T-helper 1 cell treated with Interleukin-12 subunit alpha and Interleukin-12 subunit beta and Interleukin-4 antibody, amounts not matched to agents 30 μg/mL and 1 μg/mL, for 36 hours (primary cell): Measurements from ENCODE around the gene YPEL2.

ENCODE experiments used
- H3K27ac Mint-ChIP-seq: one replicate; pipeline ENCODE4 v1.8.0; 2021; ENCODE audit warnings: mild to moderate bottlenecking, mixed read lengths
- H3K27me3 Mint-ChIP-seq: one replicate; pipeline ENCODE4 v1.8.0; 2021; ENCODE audit warnings: low read depth, mixed read lengths
- H3K36me3 Mint-ChIP-seq: one replicate; pipeline ENCODE4 v1.8.0; 2021; ENCODE audit warnings: low read depth, mixed read lengths
- H3K4me1 Mint-ChIP-seq: one replicate; pipeline ENCODE4 v1.8.0; 2021; ENCODE audit warnings: low read depth, mixed read lengths
- H3K4me3 Mint-ChIP-seq: one replicate; pipeline ENCODE4 v1.8.0; 2021; ENCODE audit warnings: mild to moderate bottlenecking, moderate library complexity, mixed read lengths
- H3K9me3 Mint-ChIP-seq: one replicate; pipeline ENCODE4 v1.8.0; 2021; ENCODE audit warnings: mixed read lengths

YPEL2 gene

DNA sequence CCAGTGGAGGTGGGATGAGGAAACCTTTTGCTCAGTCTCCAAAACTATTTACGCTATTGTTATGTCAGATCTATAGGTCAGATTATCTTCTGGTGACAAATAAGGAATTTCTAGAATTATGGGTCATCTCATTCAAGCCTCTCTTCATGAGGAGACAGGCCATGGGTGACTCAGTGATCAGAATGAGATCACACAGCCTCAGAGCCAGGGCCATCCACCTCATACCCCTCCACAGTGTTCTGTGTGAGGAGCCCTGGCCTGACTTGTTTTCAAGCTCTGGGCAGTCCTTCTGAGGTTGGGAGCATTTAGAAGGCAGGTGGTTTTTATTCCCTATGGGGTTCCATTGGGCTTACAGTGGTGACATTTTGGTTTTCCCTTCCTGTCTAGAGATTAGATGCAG is 26.5 kb downstream of the YPEL2 start:
- peaks cover 9% of the 10 kb centered on the region for H3K9me3 Mint-ChIP-seq
- H3K36me3 Mint-ChIP-seq, result peaks cover 33% of the 10 kb centered on the region
- H3K27me3 Mint-ChIP-seq, result no peaks in the 10 kb centered on the region
- no peak overlapping the region for H3K4me3 Mint-ChIP-seq
- H3K27ac Mint-ChIP-seq, result no peak overlapping the region
- peaks cover 39% of the 10 kb centered on the region for H3K4me1 Mint-ChIP-seq

DNA sequence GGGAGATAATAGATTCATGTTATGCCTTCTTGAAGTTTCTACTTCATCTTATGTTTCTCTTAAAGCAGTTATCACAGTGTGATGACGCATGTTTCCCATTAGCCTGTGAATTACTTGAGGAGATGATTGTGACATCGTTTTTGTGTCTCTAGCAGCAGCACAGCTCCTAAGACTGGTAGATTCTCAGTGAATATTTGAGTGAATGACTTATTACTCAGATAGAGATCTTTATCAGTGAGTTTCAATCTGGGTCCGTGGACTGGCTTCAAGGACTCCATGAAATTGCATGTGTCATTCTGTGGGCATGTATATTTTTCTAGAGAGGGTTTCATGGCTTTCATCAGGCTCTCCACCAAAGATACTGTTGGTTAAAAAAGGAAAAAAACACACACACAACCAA is 29.9 kb downstream of the YPEL2 start:
- no peaks in the 10 kb centered on the region for H3K27me3 Mint-ChIP-seq
- H3K9me3 Mint-ChIP-seq, result peaks cover 9% of the 10 kb centered on the region
- H3K36me3 Mint-ChIP-seq, result peaks cover 23% of the 10 kb centered on the region
- peak overlapping the region; percentile 88 for H3K27ac Mint-ChIP-seq
- peaks cover 51% of the 10 kb centered on the region for H3K4me1 Mint-ChIP-seq
- H3K4me3 Mint-ChIP-seq, result peak overlapping the region; percentile 73

DNA sequence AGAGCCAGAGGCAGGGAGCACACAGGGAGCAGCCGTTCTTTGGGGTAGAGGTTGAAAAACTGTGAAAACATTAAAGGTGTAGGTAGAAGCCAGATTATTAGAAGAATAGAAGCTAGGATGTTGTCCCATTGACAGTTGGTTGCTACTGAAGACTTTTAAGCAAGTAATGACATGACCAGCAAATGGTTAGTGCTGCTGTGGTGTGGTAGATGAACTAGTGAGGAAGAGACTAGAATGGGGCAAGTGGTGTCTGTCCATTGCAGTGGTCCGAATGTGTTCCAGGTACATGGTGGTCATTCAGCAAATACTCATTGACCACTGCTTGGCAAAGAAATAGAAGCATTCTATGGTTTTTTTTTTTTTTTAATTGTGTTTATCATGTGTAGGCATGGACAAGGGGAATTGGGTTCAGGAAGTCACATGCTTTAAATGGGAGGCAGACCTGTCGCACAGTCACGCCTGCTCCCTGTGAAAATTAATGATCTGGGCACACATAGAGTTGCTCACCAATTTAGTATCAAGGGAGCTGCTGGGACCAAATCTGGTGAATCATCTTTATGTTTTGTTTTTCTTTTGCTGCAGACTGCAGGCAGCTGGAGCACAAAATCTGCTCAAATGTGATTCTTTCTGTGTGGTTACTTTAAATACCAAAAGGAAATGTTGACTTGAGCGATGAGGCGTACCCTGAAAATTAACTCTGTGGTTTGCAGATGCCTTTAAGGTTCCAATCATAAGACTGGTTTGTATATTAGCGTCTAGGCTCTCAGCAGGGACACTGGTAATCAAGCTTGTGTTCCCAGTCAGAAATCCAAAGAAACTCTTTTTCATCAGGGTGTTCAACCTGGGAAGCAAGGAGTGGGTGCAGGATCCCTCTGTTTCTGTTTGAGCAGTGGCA is 30.7 kb downstream of the YPEL2 start:
- peaks cover 17% of the 10 kb centered on the region for H3K36me3 Mint-ChIP-seq
- peak overlapping the region; percentile 88 for H3K27ac Mint-ChIP-seq
- H3K9me3 Mint-ChIP-seq, result peaks cover 1% of the 10 kb centered on the region
- peak overlapping the region; percentile 73 for H3K4me3 Mint-ChIP-seq
- no peaks in the 10 kb centered on the region for H3K27me3 Mint-ChIP-seq
- H3K4me1 Mint-ChIP-seq, result peaks cover 51% of the 10 kb centered on the region

DNA sequence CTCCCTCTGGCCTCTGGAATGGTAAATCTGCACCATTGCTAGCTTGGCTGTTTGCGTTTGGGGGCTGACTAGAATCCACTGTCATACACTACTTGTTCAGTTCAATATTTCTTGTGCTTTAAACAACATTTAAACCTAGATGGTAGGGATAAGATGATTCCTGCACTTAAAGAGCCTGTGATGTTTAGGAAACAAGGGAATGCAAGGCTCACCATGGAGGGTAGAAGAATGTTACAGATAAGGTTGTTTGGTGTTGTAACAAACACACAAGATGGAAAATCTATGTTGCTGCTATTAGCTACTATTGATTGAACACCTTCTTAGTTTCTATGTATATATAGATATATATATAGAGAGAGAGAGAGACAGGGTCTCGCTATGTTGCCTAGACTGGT is 31.4 kb downstream of the YPEL2 start:
- Mint-ChIP-seq H3K9me3 (no peaks in the 10 kb centered on the region), H3K27ac (peak overlapping the region; percentile 88), H3K36me3 (peaks cover 15% of the 10 kb centered on the region), H3K4me1 (peaks cover 55% of the 10 kb centered on the region), H3K4me3 (peak overlapping the region; percentile 73), H3K27me3 (no peaks in the 10 kb centered on the region)

DNA sequence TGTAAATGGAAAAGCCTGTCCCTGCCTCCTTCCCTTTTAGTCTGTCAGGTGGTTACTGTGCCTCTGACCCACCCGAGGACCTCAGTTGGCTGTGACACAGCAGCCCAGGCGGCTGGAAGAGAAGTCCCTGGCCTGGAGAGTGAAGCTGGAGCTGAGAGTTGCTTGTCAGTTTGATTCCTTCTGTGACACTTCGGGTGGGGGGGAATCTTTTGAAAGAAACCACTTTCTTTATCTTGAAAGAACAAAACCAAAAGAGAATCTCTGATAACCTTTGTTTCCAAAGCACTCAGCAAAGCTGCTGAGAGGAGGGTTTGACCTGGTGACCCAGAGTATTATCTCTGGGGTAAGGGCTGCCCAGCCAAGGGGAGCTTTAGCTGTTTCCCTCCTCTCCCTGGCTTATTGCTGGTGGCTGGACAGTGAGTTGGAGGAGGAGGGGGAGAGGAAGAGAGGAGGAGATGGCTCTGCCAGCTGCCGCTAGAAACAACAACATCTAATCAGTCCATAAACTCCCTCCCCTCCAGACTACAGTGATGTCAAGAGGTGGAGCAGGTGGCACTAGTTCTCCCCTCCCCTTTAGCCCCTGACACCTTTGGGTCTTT is 34.0 kb downstream of the YPEL2 start:
- Mint-ChIP-seq H3K9me3 (no peaks in the 10 kb centered on the region), H3K4me1 (peaks cover 50% of the 10 kb centered on the region), H3K36me3 (peaks cover 5% of the 10 kb centered on the region), H3K27me3 (no peaks in the 10 kb centered on the region), H3K4me3 (peak overlapping the region; percentile 19), H3K27ac (peak overlapping the region; percentile 76)

DNA sequence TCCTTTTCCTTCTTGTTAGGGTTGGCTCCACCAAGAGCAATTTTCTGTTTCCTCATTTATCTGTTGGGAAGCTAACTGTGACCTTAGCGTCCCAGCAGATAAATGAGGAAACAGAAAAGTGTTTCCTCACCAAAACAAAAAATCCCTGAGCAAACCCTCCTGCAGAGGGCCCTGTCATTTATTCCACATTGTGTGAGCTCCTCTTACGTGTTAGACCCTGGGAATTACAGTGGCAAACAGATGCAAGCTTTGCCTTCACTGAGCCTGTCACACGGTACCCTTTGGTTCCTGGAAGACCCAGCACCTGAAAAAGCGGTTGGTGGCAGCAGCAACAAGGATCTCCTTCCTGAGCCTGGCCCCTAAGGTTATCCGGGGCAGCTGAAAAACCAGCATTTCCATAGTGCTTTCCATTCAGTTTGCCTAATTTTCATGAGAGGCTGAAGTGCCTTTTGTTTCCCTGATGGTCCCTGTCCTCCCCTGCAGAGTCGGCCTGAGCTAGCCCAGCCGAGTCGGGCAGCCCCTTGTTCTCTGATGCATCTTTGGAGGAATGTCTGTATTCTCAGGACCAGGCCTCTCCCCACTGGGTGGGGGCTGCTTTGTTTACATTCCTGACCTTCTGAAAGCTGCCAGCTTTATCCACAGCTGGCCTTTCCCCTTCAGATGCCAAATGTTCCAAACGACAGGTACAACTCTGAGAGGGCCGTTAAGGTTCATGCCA is 34.7 kb downstream of the YPEL2 start:
- H3K4me1 Mint-ChIP-seq, result peaks cover 48% of the 10 kb centered on the region
- no peak overlapping the region for H3K4me3 Mint-ChIP-seq
- H3K27me3 Mint-ChIP-seq, result no peaks in the 10 kb centered on the region
- no peaks in the 10 kb centered on the region for H3K9me3 Mint-ChIP-seq
- peaks cover 7% of the 10 kb centered on the region for H3K36me3 Mint-ChIP-seq
- peak overlapping the region; percentile 20 for H3K27ac Mint-ChIP-seq

DNA sequence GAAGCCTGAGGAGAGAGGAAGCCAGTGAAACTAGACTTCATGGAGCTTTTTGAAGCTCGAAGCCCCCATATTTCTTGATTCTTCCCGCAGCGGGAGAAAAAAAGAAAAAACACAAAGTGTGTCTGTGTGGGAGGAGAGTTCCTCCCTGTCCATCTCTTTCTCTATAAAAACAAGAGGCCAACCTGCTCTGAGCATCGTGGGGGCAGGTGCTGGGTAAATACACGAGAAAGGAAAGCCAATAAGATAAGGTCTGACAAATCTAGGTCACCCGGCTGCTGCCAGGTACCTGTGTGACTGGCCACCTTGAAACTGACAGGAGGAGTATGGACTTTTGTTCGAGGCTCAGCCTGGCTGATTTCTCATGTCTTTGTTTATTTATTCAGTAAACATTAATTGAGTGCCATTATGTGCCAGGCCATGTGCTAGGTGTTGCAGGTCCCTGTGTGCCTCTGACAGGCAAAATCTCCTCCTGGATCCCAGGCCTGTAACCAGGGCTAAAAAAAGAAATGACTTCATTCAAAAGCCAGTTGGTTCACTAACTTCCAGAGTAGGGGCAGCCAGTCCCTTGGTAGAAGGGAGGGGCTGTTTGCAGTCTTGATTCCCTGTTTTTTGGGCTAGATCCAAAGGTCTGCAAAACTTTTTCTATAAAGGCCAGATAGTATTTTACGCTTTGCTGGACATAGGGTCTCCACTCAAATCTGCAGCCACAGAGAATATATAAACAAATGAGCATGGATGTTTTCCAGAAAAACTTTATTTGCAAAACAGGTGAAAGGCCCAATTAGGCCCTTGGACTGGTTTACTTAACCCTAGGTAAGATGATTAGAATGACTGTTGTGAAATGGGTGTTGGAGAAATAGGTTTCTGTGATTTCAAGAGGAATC is 35.6 kb downstream of the YPEL2 start:
- Mint-ChIP-seq H3K9me3 (no peaks in the 10 kb centered on the region), H3K27ac (no peak overlapping the region), H3K4me1 (peaks cover 48% of the 10 kb centered on the region), H3K4me3 (no peak overlapping the region), H3K27me3 (no peaks in the 10 kb centered on the region), H3K36me3 (peaks cover 7% of the 10 kb centered on the region)

DNA sequence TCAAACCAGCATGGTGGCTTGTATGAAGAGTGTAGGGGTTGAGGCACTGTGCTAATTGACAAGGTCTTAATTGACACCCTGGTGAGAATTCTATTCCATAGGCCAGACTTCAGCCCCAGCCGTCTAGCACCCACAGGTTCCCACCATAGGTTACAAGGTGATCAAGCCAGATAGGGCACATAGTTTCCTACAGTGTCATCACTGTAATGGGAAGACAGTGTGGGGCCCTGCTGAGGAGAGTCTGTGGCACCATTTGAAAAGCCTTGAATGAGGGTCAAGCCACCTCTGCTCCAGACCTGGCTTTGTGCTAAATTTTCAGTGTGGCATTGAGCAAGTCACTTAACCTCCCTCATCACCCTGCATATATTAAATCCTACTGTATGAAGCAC is 36.2 kb downstream of the YPEL2 start:
- H3K27ac Mint-ChIP-seq, result no peak overlapping the region
- peaks cover 48% of the 10 kb centered on the region for H3K4me1 Mint-ChIP-seq
- H3K4me3 Mint-ChIP-seq, result no peak overlapping the region
- H3K27me3 Mint-ChIP-seq, result no peaks in the 10 kb centered on the region
- peaks cover 7% of the 10 kb centered on the region for H3K36me3 Mint-ChIP-seq
- H3K9me3 Mint-ChIP-seq, result no peaks in the 10 kb centered on the region

DNA sequence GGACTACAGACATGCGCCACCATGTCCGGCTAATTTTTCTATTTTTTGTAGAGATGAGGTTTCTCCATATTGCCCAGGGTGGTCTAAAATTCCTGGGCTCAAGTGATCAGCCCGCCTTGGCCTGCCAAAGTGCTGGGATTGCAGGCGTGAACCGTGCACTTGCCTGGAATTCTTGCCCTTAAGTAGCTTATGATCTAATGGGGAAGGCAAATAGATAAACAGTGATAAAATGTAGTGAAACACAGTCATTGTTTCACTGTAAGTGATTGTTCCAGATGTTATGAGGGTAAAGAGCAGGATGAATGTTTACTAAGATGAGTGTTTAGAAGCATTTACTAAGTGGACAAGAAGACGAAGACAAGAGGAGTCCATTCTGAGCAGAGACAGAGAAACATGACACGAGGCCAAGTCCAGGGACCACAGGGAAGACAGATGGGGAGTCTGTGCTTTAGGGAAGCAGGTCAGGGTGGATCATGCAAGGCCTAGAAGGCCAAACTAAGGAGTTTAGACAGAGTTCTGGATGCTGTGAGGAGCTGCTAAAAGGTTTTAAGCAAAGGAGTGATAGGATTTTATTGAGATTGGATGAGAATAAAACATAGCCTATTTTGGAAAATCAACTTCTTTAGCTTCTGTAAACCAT is 36.9 kb downstream of the YPEL2 start:
- Mint-ChIP-seq H3K4me1 (peaks cover 48% of the 10 kb centered on the region), H3K36me3 (peaks cover 8% of the 10 kb centered on the region), H3K27me3 (no peaks in the 10 kb centered on the region), H3K9me3 (no peaks in the 10 kb centered on the region), H3K27ac (no peak overlapping the region), H3K4me3 (no peak overlapping the region)

DNA sequence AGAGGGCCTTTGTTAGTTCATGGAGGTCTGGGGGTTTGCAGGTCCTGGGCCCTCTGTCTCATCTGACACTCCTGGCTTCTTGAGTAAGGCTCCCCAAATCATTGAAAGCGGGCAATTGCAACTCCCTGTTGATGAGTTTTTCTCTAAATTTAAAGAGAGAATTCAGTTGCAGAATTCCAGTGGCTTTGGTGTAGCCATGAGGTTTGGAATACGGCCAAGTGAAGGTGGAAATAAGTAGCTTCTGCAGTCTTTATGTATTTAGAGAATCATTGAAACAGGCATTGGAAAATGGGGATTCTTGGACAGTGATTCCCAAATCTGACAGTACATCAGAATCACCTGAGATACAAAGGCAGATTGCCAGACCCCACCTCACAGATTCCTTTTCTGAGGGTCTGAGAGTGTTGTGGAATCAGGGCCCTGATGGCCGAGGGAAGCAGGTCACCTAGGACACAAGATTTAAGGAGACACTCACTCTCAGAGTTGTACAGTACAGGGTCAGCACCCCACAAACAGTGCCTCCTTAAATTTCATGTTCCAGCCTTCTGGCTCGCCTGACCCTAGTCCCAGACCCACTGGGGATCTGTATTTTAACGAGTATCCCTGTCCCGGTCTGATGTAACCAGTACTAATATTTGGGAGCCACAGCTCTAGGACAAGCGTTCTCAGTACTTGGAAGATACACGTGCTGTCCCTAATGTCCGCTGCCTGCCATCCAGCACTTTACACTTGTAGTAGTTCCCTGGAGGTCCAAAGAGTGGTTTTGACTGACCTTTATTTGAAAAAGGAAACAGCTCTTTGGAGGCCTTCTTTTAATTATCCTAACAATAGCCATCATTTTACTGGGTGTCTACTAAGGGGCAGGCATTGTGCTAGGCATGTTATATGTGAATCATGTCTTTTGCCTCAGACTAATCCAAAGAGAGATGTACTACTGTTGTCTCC is 37.8 kb downstream of the YPEL2 start:
- peaks cover 49% of the 10 kb centered on the region for H3K4me1 Mint-ChIP-seq
- no peak overlapping the region for H3K4me3 Mint-ChIP-seq
- H3K27ac Mint-ChIP-seq, result no peak overlapping the region
- peaks cover 6% of the 10 kb centered on the region for H3K36me3 Mint-ChIP-seq
- no peaks in the 10 kb centered on the region for H3K9me3 Mint-ChIP-seq
- no peaks in the 10 kb centered on the region for H3K27me3 Mint-ChIP-seq

DNA sequence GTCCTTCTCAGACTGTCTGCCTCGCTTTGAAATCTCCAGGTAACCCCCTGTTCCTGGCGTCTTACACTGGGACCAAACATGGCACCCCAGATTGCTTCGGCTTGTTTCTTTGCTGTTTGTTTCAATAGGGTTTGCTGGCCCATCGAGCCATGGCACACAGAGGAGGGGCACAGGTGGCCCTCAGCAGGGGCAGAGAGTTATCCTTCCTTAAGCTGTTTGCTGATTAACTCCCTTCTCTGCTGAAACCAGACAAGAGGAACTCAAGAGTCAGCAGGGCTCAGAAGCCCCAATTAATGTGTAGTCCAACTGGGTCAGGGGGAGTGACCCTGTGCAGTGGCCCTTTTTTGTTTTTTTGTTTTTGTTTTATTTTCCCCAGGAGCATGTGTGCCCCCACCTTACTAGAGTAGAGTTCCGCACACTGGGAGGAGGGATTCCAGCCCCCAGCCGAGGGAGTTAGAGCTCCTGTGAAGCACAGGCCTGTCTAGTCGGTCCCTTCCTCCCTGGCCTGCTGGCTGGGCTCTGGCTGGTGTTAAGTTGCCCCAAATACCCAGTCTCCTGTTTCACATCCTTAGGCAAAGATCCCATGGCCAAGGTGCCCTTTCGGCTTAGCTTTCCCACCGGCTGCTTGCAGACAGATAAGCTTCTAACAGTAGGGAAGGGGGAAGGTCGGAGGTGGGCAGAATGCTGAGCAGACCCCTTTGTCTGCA is 39.3 kb downstream of the YPEL2 start:
- Mint-ChIP-seq H3K9me3 (no peaks in the 10 kb centered on the region), H3K27ac (no peak overlapping the region), H3K27me3 (no peaks in the 10 kb centered on the region), H3K4me1 (peaks cover 52% of the 10 kb centered on the region), H3K4me3 (no peak overlapping the region), H3K36me3 (peaks cover 9% of the 10 kb centered on the region)

DNA sequence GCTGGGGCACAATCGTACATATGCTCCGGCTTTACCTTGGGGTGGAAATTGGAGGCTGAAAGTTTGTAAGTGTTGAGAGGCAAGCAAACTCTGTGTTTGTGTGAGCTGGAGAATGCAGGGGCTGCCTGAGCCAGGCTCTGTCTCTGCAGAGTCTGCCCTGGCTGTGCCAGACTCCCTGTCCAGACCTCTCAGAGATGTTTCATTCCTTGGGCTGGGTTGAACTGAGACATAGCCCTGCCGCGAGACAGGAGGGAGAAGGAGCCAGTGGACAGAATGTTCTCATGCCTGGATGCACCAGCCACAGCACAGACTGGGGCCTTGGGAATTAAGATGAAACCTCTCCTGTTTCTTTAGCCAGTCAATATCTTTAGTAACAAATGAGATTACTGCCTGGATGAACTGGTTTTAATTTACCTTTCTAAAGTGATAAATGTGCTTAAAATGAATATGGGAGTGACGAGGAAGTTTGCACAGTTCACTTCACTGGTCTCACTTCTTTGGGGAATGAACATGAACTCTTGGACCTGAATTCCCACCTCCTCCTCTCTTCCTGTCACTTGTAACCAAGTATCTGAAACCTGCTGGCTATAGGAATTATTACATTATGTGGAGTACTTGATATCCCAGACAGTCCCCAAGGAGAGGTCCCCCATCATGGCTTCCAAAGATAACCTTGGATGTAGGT is 40.1 kb downstream of the YPEL2 start:
- Mint-ChIP-seq H3K27ac (peak overlapping the region; percentile 14), H3K9me3 (no peaks in the 10 kb centered on the region), H3K27me3 (no peaks in the 10 kb centered on the region), H3K36me3 (peaks cover 9% of the 10 kb centered on the region), H3K4me3 (no peak overlapping the region), H3K4me1 (peaks cover 57% of the 10 kb centered on the region)
